T-helper 9 cell (primary cell): ENCODE measurements around the gene AGAP3.

Experiments
- DNase-seq: peaks from one replicate; pipeline ENCODE4 v3.0.0-alpha.2; 2020

The AGAP3 gene

DNA sequence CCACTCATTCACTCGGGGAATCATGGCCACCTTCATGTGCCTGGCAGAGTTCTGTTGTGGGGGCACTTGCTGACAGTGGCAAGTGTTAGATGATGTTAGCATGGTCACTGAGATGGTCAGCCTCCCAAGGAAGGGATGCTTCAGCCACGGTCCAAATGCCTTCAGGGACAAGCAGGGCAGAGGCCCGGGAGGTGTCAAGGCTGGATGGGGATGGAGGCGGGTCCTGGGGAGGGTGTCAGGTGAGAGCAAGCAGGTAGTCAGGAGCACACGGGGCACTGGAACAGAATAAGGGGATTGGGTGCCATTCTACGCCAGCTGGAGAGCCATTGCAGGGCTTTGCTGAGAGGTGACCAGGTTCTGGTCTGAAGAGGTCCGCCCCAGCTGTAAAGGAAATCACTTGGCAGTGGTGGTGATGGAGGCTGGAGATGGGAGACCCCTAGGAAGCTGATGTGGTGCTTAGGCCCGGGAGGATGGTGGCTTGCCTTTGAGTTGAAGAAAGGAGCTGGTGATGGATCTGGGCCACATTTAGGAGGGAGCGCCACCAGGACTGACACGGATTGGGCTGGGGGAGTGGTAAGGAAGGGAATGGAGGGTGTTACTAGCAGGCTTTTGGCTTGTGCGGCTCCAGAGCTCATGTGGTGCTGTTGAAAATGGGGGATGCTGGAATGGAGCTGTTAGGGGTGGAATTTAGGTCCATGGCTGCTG, 24.1 kb downstream of the AGAP3 start:
- no peak for DNase-seq

DNA sequence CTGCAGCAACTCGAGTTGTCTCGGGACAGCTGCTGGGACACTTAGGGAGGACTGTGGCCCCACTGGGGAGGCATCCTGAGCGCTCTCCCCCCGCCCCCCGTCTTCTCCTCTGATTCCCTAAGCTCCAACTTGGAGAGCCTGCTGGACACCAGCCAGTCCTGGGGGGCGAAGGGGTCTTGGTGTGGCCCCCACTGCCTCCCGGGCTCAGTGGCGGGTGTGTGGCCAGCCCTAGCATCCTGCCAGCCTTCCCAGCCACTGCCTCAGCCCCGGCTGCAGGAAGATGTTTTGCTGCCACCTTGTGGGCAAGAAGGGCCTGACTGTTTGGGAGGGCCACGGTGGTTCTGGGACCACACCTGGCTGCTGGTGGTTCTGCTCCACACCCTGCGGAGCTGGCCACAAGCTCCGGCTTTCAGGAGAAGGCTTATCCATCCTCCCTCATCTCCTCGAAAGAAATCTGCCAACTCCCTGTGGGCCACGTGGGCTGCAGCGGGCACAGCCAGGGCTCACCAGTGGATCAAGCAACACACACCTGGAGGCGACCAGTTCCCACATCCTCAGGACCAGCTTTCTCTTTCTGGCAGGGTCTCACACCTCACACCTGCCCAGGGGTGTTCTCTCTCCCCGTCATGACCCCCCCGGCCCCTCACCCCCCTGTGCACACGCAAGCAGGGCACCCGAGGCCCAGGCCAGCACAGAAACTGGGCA, 24.8 kb downstream of the AGAP3 start:
- peak; percentile 70 for DNase-seq

DNA sequence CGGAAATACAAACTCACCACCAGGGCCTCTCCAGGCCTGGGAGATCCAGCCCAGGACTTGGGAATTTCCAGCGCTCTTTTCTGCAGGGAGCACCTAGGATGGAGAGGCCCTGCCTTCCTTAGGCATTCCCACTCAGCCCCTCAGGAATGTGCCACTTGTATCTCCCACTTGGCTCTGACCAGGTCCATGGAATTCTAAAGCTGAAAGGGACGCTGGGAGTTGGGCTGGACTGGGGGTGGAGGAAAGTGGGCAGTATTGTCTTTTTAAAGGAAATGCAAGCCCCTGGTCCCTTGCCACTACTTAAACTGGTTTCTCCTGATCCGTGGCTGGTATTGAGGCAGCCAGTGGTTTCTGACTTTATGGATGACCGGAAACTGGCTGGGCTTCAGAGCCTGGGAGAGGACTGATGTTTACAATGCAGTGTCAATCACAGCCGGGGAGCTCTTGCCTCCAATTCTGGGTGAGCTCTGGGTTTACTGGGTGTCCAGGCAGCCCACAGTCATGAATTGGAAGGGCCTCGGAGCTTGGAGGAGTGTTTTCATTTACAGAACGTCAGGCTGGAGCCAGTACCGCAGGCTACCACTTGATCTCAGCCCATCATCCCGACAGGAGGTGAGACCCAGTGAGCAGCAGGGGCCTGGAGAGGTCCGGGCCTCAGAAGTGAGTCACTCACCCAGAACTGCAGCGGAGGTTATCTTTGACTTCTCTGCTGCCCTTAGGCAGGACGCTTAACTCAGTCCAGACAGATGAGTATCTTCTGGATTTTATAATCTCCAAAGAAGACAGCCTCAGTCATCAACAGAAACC, 27.3 kb downstream of the AGAP3 start:
- no peak for DNase-seq

DNA sequence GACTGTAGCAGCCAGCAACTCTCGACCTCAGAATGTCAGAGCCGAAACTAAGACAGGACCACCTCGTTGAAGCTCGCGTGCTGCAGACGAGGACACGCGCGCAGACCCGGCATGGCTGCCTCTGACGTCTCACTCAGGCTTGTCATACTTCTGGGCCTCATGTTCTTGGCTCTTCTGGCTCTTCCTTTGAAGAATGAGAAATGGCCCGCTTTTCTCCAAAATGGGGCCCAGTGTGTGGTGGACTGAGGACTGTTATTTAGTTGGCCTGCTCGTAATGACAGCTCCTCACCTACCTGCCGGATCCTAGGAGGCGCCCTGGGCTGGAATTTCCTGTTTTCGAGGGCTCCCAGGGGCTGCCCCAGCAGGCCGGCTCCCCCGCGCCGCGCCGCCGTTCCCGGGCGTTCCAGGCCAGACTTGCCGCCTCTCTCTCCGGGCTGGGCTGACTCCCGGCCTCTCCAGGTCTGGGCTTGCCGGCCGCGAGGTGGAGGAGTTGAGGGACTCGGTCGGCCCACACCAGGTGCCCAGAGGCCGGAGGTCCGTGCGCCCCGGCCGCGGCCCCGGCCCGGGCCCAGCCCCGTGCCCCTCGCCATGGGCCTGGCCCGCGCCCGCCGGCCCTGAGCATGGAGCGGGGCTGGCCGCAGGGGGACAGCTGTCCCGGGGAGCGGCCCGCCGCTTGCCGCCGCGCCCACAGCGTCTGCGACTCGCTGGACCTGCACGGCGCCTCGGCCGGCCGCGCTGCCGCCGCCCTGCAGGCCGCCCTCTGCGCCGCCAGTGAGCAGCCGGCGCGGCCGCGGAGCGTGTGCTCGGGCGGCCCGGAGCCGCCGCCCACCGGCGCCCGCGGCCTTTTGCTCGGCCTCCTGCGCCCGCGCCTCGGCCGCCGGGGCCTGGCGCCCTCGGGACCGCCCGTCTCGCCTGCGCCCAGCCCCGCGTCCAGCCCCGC, 28.1 kb downstream of the AGAP3 start:
- DNase-seq, result no peak

GRCh38 chr7:151115121-151115835, 29.0 kb downstream of the AGAP3 start:
- no peak for DNase-seq

GRCh38 chr7:151115836-151116418, 29.7 kb downstream of the AGAP3 start:
- no peak for DNase-seq

GRCh38 chr7:151116603-151117440, 30.5 kb downstream of the AGAP3 start:
- no peak for DNase-seq

DNA sequence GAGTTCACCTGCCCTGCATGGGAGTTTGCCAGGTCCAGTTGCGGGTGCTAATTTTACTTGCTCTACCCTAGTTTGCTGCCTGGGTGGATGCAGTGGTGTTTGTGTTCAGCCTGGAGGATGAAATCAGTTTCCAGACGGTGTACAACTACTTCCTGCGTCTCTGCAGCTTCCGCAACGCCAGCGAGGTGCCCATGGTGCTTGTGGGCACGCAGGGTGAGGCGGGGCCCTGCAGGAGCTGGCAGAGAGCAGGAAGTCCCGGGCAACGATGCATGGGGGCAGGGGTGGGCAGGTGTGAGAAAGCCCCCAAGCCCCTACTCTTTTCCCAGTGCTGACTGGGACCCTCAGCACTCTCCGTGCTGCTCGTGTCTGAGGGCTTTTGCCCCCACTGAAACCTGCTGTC, 31.3 kb downstream of the AGAP3 start:
- peak; percentile 38 for DNase-seq

GRCh38 chr7:151118108-151119054, 32.1 kb downstream of the AGAP3 start:
- DNase-seq, result no peak

GRCh38 chr7:151119055-151119415, 32.8 kb downstream of the AGAP3 start:
- no peak for DNase-seq

GRCh38 chr7:151119902-151120301, 33.6 kb downstream of the AGAP3 start:
- DNase-seq, result no peak

DNA sequence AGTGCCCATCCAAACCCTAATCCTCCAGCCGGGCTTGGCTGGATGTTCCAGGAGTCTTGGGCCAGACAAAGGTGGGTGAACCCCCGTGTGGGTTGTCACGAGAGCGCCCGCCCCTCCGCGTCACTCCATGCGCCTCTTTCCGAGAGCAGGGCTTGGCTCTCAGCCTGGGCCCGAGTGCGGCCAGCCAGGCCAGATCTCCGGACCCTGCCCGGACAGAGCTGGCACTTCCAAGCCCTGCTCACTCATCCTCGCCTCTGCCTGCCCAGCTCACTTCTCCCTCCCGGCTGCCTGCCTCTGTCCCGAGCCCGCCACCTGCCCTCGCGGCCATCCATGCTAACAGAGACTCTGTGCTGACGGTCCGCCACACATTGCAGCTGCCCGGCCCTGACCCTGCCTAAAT, 34.6 kb downstream of the AGAP3 start:
- DNase-seq, result no peak

- no peak for DNase-seq
Observed at GRCh38 chr7:151121380-151122170, 35.3 kb downstream of the AGAP3 start.

GRCh38 chr7:151122276-151122675, 36.0 kb downstream of the AGAP3 start:
- no peak for DNase-seq

GRCh38 chr7:151122796-151123157, 36.5 kb downstream of the AGAP3 start:
- no peak for DNase-seq

GRCh38 chr7:151123158-151123821, 37.0 kb downstream of the AGAP3 start:
- no peak for DNase-seq

- peak; percentile 88 for DNase-seq
Observed at GRCh38 chr7:151123822-151124464, 37.7 kb downstream of the AGAP3 start.
